CD1c-positive myeloid dendritic cell (primary cell): ENCODE measurements around the gene KIAA1755.

Experiments used
- DNase-seq: peaks from one replicate; pipeline ENCODE4 v3.0.0-alpha.2; 2016; ENCODE audit errors: extremely low spot score

The KIAA1755 gene

DNA sequence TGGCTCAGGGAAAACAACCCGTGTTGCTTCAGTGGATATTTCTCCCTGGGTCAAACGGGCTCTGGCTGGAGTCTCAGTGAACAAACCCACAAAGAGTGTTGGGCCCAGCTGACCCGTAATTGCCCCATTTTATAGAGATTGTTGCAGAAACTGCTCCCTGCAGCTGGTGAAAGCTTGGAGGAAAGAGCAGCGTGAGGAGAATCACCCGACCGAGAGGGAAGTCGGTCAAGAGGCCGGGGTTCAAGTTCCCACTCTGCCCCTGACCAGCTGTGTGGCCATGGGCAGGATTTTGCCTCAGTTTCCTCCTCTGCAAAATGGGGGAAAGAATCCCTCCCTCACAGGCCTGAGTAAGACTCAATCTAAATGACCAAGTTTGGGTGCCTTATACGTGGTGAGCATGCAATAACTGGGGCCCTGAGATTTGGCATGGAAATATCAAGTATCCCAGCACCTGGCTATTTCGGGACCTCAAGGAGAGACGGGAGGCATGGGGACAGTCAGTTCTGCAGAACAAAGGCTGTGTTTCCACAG lies 93.8 kb downstream of the KIAA1755 start:
- DNase-seq, result peak; percentile 44

GRCh38 chr20:38165966-38166702 lies 94.4 kb downstream of the KIAA1755 start:
- no peak for DNase-seq

- peak; percentile 91 for DNase-seq
These were observed 95.2 kb downstream of the KIAA1755 start, which contains the start of gene TGM2 for GRCh38 chr20:38165089-38165965. TGM2 (minus strand) TSS chr20:38165270; CDS start chr20:38165198, 72 bp downstream.

- DNase-seq, result no peak
These were observed 95.9 kb downstream of the KIAA1755 start for GRCh38 chr20:38164624-38165088.

- no peak for DNase-seq
These were observed 96.5 kb downstream of the KIAA1755 start for GRCh38 chr20:38164069-38164468.

GRCh38 chr20:38162878-38163875 lies 97.4 kb downstream of the KIAA1755 start:
- DNase-seq, result no peak

DNA sequence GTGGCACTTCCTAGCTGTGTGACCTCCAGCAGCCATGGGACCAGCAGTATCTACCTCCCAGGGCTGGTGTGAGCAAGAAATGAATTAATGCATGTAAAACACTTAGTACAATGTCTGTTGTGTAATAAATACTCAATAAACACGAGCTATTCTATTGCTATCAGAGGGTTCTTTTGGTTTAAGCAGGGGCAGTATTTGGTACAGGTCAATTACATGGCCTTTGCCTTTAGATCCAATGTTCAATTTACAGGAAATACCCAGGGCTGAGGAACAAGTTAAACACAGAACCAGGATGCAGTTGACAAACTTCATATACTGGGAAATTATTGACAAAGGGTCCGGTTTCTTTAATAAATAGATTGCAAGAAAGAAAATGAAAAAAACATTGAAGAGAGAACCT lies 98.4 kb downstream of the KIAA1755 start:
- no peak for DNase-seq

- DNase-seq, result no peak
These were observed 99.1 kb downstream of the KIAA1755 start for GRCh38 chr20:38161412-38161774.
